IMR-90 (cell line): ENCODE results near the gene NAMPT. TPM values are rescaled to one million over a fixed set of nuclear protein-coding genes. Genes with fewer than 3 reads are reported as not detected.

ENCODE experiments used
- ATAC-seq: fragments of 200-7000 bp; cut with Tn5 transposase; 2 replicates; pipeline ENCODE4 v1.9.1; 2020; ENCODE audit warnings: low read depth, mild to moderate bottlenecking, moderate library complexity
- BruUV-seq: library from RNA; stranded (reverse); fragments of 400-500 nt; replicated peaks from 2 replicates; lab custom pipeline; 2021; lab: Mats Ljungman, UMichigan
- CTCF ChIA-PET: fragments of 300-600 bp; formaldehyde crosslinking; extraction: SDS; loops from one replicate; lab custom pipeline; 2021; ENCODE audit warnings: antibody characterized with exemption; lab: Yijun Ruan, JAX
- POLR2A ChIA-PET: fragments of 300-600 bp; sonication (Branson Sonifier 250); formaldehyde crosslinking; loops from one replicate; lab custom pipeline; 2022; ENCODE audit warnings: antibody characterized with exemption; ENCODE audit not compliant: unreplicated experiment; lab: Charles Lee
- DNase-seq: peaks from one replicate; pipeline ENCODE4 v3.0.0; 2013
- H2AFZ ChIP-seq: replicated peaks from 2 replicates; pipeline ENCODE3; 2013; ENCODE audit warnings: low read length, mild to moderate bottlenecking; ENCODE audit not compliant: poor library complexity
- H2AK5ac ChIP-seq: 2 replicates; pipeline ENCODE4 v1.6.1; 2013; ENCODE audit warnings: low read depth, low read length, inconsistent platforms
- H2AK9ac ChIP-seq: replicated peaks from 2 replicates; pipeline ENCODE3; 2013; ENCODE audit warnings: mild to moderate bottlenecking, low read depth, low read length, moderate library complexity; ENCODE audit not compliant: poor library complexity
- H2BK120ac ChIP-seq: 2 replicates; pipeline ENCODE4 v1.6.1; 2013; ENCODE audit warnings: low read depth, low read length, inconsistent platforms
- H2BK15ac ChIP-seq: 3 replicates; pipeline ENCODE4 v1.6.1; 2013; ENCODE audit warnings: low read depth, low read length, inconsistent platforms
- H2BK20ac ChIP-seq: 2 replicates; pipeline ENCODE4 v1.6.1; 2013; ENCODE audit warnings: low read depth, mild to moderate bottlenecking, inconsistent platforms, low read length, moderate library complexity
- H2BK5ac ChIP-seq: 2 replicates; pipeline ENCODE4 v1.6.1; 2013; ENCODE audit warnings: mild to moderate bottlenecking, low read depth, low read length, inconsistent platforms; ENCODE audit not compliant: poor library complexity, severe bottlenecking
- H3K14ac ChIP-seq: replicated peaks from 2 replicates; pipeline ENCODE4 v1.6.1; 2013; ENCODE audit warnings: low read depth, low read length, inconsistent platforms
- H3K18ac ChIP-seq: 2 replicates; pipeline ENCODE4 v1.6.1; 2013; ENCODE audit warnings: low read depth, low read length, control low read depth
- H3K23ac ChIP-seq: 2 replicates; pipeline ENCODE4 v1.6.1; 2013; ENCODE audit warnings: low read depth, low read length, inconsistent platforms
- H3K27ac ChIP-seq: 2 replicates; pipeline ENCODE4 v1.5.1; 2013; ENCODE audit warnings: mild to moderate bottlenecking, control low read depth, low read length; ENCODE audit not compliant: insufficient read depth
- H3K27me3 ChIP-seq: 2 replicates; pipeline ENCODE4 v1.6.1; 2013; ENCODE audit warnings: low read length; ENCODE audit not compliant: control insufficient read depth, insufficient read depth
- H3K36me3 ChIP-seq: 2 replicates; pipeline ENCODE4 v1.6.1; 2013; ENCODE audit warnings: low read length, mixed read lengths; ENCODE audit not compliant: control insufficient read depth, insufficient read depth
- H3K4ac ChIP-seq: 2 replicates; pipeline ENCODE4 v1.6.1; 2013; ENCODE audit warnings: low read depth, low read length, inconsistent platforms
- H3K4me1 ChIP-seq: 2 replicates; pipeline ENCODE4 v1.6.1; 2013; ENCODE audit warnings: low read length, mixed read lengths; ENCODE audit not compliant: control insufficient read depth, insufficient read depth
- H3K4me2 ChIP-seq: 2 replicates; pipeline ENCODE4 v1.6.1; 2013; ENCODE audit warnings: low read depth, mild to moderate bottlenecking, control low read depth, low read length, moderate library complexity
- H3K4me3 ChIP-seq: 2 replicates; pipeline ENCODE4 v1.5.1; 2013; ENCODE audit warnings: low read depth, mild to moderate bottlenecking, control low read depth, low read length, moderate library complexity; ENCODE audit not compliant: insufficient read depth
- H3K56ac ChIP-seq: 2 replicates; pipeline ENCODE4 v1.6.1; 2013; ENCODE audit warnings: low read length, inconsistent platforms; ENCODE audit not compliant: insufficient read depth; ENCODE audit errors: extremely low read depth
- H3K79me1 ChIP-seq, 2 experiments: 2 replicates each; pipeline ENCODE4 v1.6.1; 2013; ENCODE audit warnings: low read length in 2 of 2, inconsistent platforms in 1 of 2, low read depth in 1 of 2
- H3K9ac ChIP-seq: 2 replicates; pipeline ENCODE4 v1.6.1; 2013; ENCODE audit warnings: low read depth, low read length, control low read depth
- H3K9me1 ChIP-seq: 2 replicates; pipeline ENCODE4 v1.6.1; 2013; ENCODE audit warnings: low read length, inconsistent platforms; ENCODE audit not compliant: insufficient read depth
- H3K9me3 ChIP-seq: 2 replicates; pipeline ENCODE4 v1.6.1; 2013; ENCODE audit warnings: low read length; ENCODE audit not compliant: control insufficient read depth, insufficient read depth
- H4K20me1 ChIP-seq: 2 replicates; pipeline ENCODE4 v1.6.1; 2013; ENCODE audit warnings: low read length, inconsistent platforms; ENCODE audit not compliant: insufficient read depth
- H4K5ac ChIP-seq: 2 replicates; pipeline ENCODE4 v1.6.1; 2013; ENCODE audit warnings: mild to moderate bottlenecking, low read depth, low read length, control low read depth
- H4K8ac ChIP-seq, 2 experiments: 2 replicates each; pipeline ENCODE4 v1.6.1; 2013; ENCODE audit warnings: low read depth in 2 of 2, low read length in 2 of 2, control low read depth in 1 of 2, inconsistent platforms in 1 of 2
- H4K91ac ChIP-seq: 2 replicates; pipeline ENCODE4 v1.6.1; 2013; ENCODE audit warnings: low read depth, low read length, inconsistent platforms; ENCODE audit not compliant: insufficient read depth
- FOS ChIP-seq: fragments of 150-350 bp; IDR thresholded peaks from 2 replicates; pipeline ENCODE4 v1.6.1; 2016; ENCODE audit warnings: low read depth, low read length
- MAZ ChIP-seq: IDR thresholded peaks from 2 replicates; pipeline ENCODE4 v1.6.1; 2012; ENCODE audit warnings: low read depth, mild to moderate bottlenecking, low read length, improper control_type of control experiment, moderate library complexity, borderline replicate concordance
- MXI1 ChIP-seq: IDR thresholded peaks from 2 replicates; pipeline ENCODE4 v1.6.1; 2012; ENCODE audit warnings: low read depth, mild to moderate bottlenecking, low read length, moderate library complexity, borderline replicate concordance
- RCOR1 ChIP-seq: IDR thresholded peaks from 2 replicates; pipeline ENCODE4 v1.6.1; 2012; ENCODE audit warnings: mild to moderate bottlenecking, low read length, improper control_type of control experiment; ENCODE audit not compliant: insufficient replicate concordance
- SMC3 ChIP-seq: fragments of 150-350 bp; IDR thresholded peaks from 2 replicates; pipeline ENCODE4 v1.6.1; 2016; ENCODE audit warnings: low read depth, mild to moderate bottlenecking, antibody characterized with exemption, low read length, moderate library complexity
- WGBS, 2 experiments: methylation state at CpG; one replicate each; pipeline versions ENCODE4 v1.1.5 to v1.1.7; 2013; ENCODE audit warnings: missing lambda C conversion rate in 2 of 2; ENCODE audit not compliant: insufficient read length in 1 of 2; ENCODE audit errors: extremely low coverage in 2 of 2; 5-methylcytosine and 5-hydroxymethylcytosine counted together
- dilution Hi-C: fragments of 300-500 bp; cut with HindIII; formaldehyde crosslinking; loops from one replicate; pipeline ENCODE4 v1.14.3; 2018; ENCODE audit warnings: low sequenced_read_pairs; ENCODE audit not compliant: unreplicated experiment
- in situ Hi-C: fragments of 300-500 bp; cut with MboI; formaldehyde crosslinking; loops from 3 replicates; pipeline ENCODE4 v1.14.3; 2019; ENCODE audit warnings: low sequenced_read_pairs, inconsistent platforms, mixed read lengths
- intact Hi-C: fragments of 100-400 bp; cut with micrococcal nuclease; formaldehyde crosslinking; loops from 2 replicates; pipeline ENCODE4 v1.10.0; 2022
- polyA plus RNA-seq, 3 experiments: library from polyadenylated mRNA; depleted of rRNA; stranded (reverse); fragments of >200 nt; gene quantifications; 2 replicates each; pipeline ENCODE4 v1.2.3, GENCODE V29; 2012; ENCODE audit warnings: low replicate concordance in 1 of 3
- total RNA-seq: library from RNA; depleted of rRNA; stranded (reverse); fragments of >200 nt; gene quantifications from 2 replicates; pipeline ENCODE4 v1.2.3, GENCODE V29; 2012
- TF ChIP-seq, protein P1 (sequence below): fragments of 150-350 bp; IDR thresholded peaks from 2 replicates; pipeline ENCODE4 v1.6.1; 2016; ENCODE audit warnings: low read depth, mild to moderate bottlenecking, low read length, moderate library complexity, borderline replicate concordance
- TF ChIP-seq, protein P2 (sequence below): conservative IDR thresholded peaks from 2 replicates; pipeline ENCODE4 v1.5.1; 2012; ENCODE audit warnings: mild to moderate bottlenecking, low read depth, low read length, improper control_type of control experiment

NAMPT gene
- total and polyA plus RNA-seq, 2 of the 4 experiments (the other 2 are of a cell fraction) = 13.3 to 31.7 TPM

DNA sequence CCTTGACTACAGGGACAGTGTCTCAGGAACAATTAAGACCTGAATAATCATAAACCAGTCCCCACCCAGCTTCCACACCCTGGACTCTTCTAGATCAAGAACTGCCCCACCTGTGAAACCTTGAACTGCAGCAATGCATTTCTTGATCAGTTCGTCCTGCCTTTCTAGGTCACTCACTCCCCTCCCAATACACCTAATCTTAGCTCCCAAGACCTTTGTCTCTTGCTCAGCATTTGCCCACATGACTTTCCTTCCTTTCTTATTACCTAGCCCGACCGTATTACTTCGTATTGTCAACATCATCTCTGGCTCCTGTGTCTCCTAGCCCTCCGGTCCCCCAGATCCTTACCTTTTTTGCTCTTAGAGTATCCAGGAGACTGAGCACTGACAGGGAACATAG lies 5.5 kb upstream of the NAMPT start:
- in situ Hi-C loops = no loop called here
- Histone ChIP-seq H3K9me3 (no peaks in the 10 kb centered on the region), H2BK15ac (0 out of 3 replicates have a peak overlapping the region, but pooled peaks have one; percentile 26), H3K4ac (no peak overlapping the region), H3K4me1 (peaks cover 2% of the 10 kb centered on the region; the same call in 1 of the 2 replicates), H3K4me2 (no peak overlapping the region), H3K9ac (no peak overlapping the region), H2AK9ac (no peak overlapping the region), H3K27me3 (no peaks in the 10 kb centered on the region), H2AK5ac (no peak overlapping the region), H3K18ac (no peak overlapping the region), H4K91ac (no peak overlapping the region), H4K5ac (no peak overlapping the region), H2BK20ac (0 out of 2 replicates have a peak overlapping the region, but pooled peaks have one; percentile 18), H2AFZ (no peak overlapping the region), H3K23ac (no peak overlapping the region), H3K9me1 (no peaks in the 10 kb centered on the region), H2BK5ac (no peak overlapping the region), H3K27ac (no peak overlapping the region), H4K20me1 (no peaks in the 10 kb centered on the region), H4K8ac (no peak overlapping the region), H3K79me1 (peaks cover 0 to 7% of the 10 kb centered on the region in 2 experiments; a peak in 1 of 4 replicates), H3K36me3 (no peaks in the 10 kb centered on the region), H3K56ac (no peak overlapping the region), H2BK120ac (no peak overlapping the region), H3K14ac (0 out of 2 replicates have a peak overlapping the region, but pooled peaks have one; percentile 11), H3K4me3 (no peak overlapping the region)
- ATAC-seq = no peak
- intact Hi-C loops = no loop called here
- TF ChIP-seq, protein P1, sequence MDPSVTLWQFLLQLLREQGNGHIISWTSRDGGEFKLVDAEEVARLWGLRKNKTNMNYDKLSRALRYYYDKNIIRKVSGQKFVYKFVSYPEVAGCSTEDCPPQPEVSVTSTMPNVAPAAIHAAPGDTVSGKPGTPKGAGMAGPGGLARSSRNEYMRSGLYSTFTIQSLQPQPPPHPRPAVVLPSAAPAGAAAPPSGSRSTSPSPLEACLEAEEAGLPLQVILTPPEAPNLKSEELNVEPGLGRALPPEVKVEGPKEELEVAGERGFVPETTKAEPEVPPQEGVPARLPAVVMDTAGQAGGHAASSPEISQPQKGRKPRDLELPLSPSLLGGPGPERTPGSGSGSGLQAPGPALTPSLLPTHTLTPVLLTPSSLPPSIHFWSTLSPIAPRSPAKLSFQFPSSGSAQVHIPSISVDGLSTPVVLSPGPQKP = no peak
- TF ChIP-seq SMC3 (no peak), FOS (no peak), RCOR1 (no peak), MXI1 (no peak), MAZ (no peak)
- TF ChIP-seq, protein P2, sequence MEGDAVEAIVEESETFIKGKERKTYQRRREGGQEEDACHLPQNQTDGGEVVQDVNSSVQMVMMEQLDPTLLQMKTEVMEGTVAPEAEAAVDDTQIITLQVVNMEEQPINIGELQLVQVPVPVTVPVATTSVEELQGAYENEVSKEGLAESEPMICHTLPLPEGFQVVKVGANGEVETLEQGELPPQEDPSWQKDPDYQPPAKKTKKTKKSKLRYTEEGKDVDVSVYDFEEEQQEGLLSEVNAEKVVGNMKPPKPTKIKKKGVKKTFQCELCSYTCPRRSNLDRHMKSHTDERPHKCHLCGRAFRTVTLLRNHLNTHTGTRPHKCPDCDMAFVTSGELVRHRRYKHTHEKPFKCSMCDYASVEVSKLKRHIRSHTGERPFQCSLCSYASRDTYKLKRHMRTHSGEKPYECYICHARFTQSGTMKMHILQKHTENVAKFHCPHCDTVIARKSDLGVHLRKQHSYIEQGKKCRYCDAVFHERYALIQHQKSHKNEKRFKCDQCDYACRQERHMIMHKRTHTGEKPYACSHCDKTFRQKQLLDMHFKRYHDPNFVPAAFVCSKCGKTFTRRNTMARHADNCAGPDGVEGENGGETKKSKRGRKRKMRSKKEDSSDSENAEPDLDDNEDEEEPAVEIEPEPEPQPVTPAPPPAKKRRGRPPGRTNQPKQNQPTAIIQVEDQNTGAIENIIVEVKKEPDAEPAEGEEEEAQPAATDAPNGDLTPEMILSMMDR = no peak
- 93% methylated on average over 3 of the region's 5 CpGs; no CpG with 5 or more reads in 1 of the 2 experiments for WGBS, 2 experiments
- DNase-seq = no peak
- POLR2A ChIA-PET = no interaction called here
- BruUV-seq = no TSS peak
- dilution Hi-C loops = no loop called here
- CTCF ChIA-PET = no interaction called here
